ENCODE results near the gene DYNC1I1. TPM values are rescaled to one million over a fixed set of nuclear protein-coding genes. Genes with fewer than 3 reads are reported as not detected.

The DYNC1I1 gene
- total RNA-seq, 2 experiments from 2014 or later, result 0.08 TPM; not detected in 1

DNA sequence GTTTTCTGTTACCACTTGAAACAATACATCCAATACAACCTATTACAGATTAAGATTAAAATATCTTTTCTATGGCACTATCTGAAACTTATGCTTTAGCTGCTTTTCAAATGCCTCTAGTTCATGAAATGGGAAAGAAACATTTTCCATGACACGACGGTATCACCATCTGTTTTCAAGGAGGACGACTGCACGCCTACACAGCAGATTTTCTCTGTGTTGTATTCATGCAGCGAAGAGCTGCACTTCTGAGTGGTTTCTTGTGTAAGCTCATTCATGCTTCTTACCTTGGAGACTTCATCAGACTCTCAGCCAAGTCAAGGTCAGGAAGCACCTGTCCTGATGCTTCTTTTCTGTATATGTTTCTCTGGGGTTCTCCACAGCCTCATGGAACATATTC, 179.2 kb downstream of the DYNC1I1 start:
- POLR2A ChIA-PET, result no interaction called here
- Histone ChIP-seq H3K27ac (ENCODE audit: low read depth in 1 of 2, low read length in 2 of 2) (no peak overlapping the region), H3K27me3 (ENCODE audit: control insufficient read depth in 1 of 2, insufficient read depth in 2 of 2, low read length in 2 of 2) (no peaks in the 10 kb centered on the region), H3K4me3 (ENCODE audit: low read length) (no peak overlapping the region), H3K4me1 (ENCODE audit: insufficient read depth, low read length) (no peaks in the 10 kb centered on the region), H3K36me3 (ENCODE audit: insufficient read depth, low read length) (no peaks in the 10 kb centered on the region), H3K9me3 (ENCODE audit: control insufficient read depth in 1 of 2, insufficient read depth in 1 of 2, low read length in 2 of 2) (no peaks in the 10 kb centered on the region)
- Mint-ChIP-seq H3K36me3 (ENCODE audit: low read depth) (no peaks in the 10 kb centered on the region), H3K27ac (no peak overlapping the region), H3K4me1 (ENCODE audit: low read depth) (no peaks in the 10 kb centered on the region), H3K27me3 (peaks cover 12% of the 10 kb centered on the region), H3K9me3 (no peaks in the 10 kb centered on the region), H3K4me3 (no peak overlapping the region)
- CTCF ChIA-PET, result no interaction called here
- no peak for DNase-seq
- no peak for ATAC-seq (ENCODE audit: poor library complexity)
- intact Hi-C loops (cut with DNase I, micrococcal nuclease), result no loop called here
- TF ChIP-seq, protein P1, sequence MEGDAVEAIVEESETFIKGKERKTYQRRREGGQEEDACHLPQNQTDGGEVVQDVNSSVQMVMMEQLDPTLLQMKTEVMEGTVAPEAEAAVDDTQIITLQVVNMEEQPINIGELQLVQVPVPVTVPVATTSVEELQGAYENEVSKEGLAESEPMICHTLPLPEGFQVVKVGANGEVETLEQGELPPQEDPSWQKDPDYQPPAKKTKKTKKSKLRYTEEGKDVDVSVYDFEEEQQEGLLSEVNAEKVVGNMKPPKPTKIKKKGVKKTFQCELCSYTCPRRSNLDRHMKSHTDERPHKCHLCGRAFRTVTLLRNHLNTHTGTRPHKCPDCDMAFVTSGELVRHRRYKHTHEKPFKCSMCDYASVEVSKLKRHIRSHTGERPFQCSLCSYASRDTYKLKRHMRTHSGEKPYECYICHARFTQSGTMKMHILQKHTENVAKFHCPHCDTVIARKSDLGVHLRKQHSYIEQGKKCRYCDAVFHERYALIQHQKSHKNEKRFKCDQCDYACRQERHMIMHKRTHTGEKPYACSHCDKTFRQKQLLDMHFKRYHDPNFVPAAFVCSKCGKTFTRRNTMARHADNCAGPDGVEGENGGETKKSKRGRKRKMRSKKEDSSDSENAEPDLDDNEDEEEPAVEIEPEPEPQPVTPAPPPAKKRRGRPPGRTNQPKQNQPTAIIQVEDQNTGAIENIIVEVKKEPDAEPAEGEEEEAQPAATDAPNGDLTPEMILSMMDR (IDR thresholded peaks at IDR 0.05), result no peak

DNA sequence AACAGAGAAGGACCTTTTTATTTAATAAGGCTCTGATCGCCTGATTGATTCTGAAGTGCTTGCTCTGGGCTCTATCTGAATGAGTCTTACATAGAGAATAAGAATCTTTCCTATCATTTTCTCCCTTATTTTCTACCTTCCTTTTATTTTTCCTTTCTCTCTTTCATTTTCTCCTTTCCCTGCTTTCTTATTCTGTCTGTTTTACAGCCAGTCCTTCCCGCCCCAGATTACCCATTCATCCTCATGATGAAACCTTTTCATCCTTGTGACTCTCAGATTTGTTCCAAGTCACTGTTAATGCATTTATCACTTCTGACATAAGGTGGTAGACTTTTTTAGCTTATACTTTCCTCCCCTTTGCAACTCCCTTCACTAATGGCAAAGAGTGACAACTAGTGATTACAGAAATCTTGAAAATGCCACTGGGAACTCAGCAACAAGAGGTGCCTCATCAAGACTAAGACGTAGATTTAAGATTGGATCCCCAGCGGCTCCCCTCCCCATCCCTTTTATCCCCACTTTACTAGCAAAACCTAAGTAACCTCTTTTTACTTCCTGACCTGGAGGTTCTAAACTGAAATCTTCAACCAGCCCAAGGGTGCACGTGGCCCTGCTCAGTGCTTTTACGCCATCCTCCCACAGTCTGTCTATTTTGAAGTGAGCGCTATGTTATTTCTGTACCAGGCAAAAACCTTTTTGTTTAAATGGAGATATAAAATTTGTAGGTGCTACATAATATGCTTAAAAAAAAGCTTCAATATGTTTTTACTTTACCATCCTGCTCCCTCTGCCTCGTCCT, 179.8 kb downstream of the DYNC1I1 start:
- no peak for ATAC-seq (ENCODE audit: poor library complexity)
- intact Hi-C loops (cut with DNase I, micrococcal nuclease), result no loop called here
- ChIA-PET POLR2A (no interaction called here), CTCF (no interaction called here)
- Histone ChIP-seq H3K9me3 (ENCODE audit: control insufficient read depth in 1 of 2, insufficient read depth in 1 of 2, low read length in 2 of 2) (no peaks in the 10 kb centered on the region), H3K27ac (ENCODE audit: low read depth in 1 of 2, low read length in 2 of 2) (no peak overlapping the region), H3K27me3 (ENCODE audit: control insufficient read depth in 1 of 2, insufficient read depth in 2 of 2, low read length in 2 of 2) (no peaks in the 10 kb centered on the region), H3K36me3 (ENCODE audit: insufficient read depth, low read length) (no peaks in the 10 kb centered on the region), H3K4me1 (ENCODE audit: insufficient read depth, low read length) (no peaks in the 10 kb centered on the region), H3K4me3 (ENCODE audit: low read length) (no peak overlapping the region)
- no peak overlapping the region for H3K4me3 Mint-ChIP-seq
- no peaks in the 10 kb centered on the region for H3K4me1 Mint-ChIP-seq (ENCODE audit: low read depth)
- no peaks in the 10 kb centered on the region for H3K36me3 Mint-ChIP-seq (ENCODE audit: low read depth)
- H3K9me3 Mint-ChIP-seq, result no peaks in the 10 kb centered on the region
- DNase-seq, result no peak
- no peak overlapping the region for H3K27ac Mint-ChIP-seq
- peaks cover 12% of the 10 kb centered on the region for H3K27me3 Mint-ChIP-seq
- TF ChIP-seq, protein P1 (IDR thresholded peaks at IDR 0.05), result no peak

DNA sequence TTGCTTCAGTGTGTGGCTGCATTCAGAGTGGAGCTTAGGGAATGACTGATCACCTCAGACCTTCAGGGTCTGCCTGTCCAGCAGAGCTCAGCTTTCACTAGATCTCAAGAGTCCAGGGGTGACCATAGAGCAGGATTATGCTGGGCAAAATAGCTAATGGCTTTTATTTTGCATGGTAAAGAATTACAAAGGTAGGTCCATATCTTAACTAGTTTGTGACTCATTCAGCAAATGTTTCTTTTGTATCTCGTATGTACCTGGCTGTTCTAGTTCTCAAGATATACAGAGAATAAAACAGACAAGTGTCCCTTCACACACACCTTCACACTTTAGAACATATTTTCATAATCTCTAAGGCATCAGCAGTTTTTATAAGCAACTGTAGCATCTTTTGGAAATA, 180.5 kb downstream of the DYNC1I1 start:
- no peak overlapping the region for H3K4me3 Mint-ChIP-seq
- no peaks in the 10 kb centered on the region for H3K9me3 ChIP-seq (ENCODE audit: control insufficient read depth in 1 of 2, insufficient read depth in 1 of 2, low read length in 2 of 2)
- H3K27me3 ChIP-seq (ENCODE audit: control insufficient read depth in 1 of 2, insufficient read depth in 2 of 2, low read length in 2 of 2), result no peaks in the 10 kb centered on the region
- TF ChIP-seq, protein P1 (IDR thresholded peaks at IDR 0.05), result no peak
- no peak overlapping the region for H3K27ac ChIP-seq (ENCODE audit: low read depth in 1 of 2, low read length in 2 of 2)
- no peak overlapping the region for H3K4me3 ChIP-seq (ENCODE audit: low read length)
- no peaks in the 10 kb centered on the region for H3K36me3 Mint-ChIP-seq (ENCODE audit: low read depth)
- DNase-seq (no peak), ATAC-seq (ENCODE audit: poor library complexity) (no peak)
- CTCF ChIA-PET, result no interaction called here
- H3K9me3 Mint-ChIP-seq, result no peaks in the 10 kb centered on the region
- H3K4me1 ChIP-seq (ENCODE audit: insufficient read depth, low read length), result no peaks in the 10 kb centered on the region
- no peaks in the 10 kb centered on the region for H3K36me3 ChIP-seq (ENCODE audit: insufficient read depth, low read length)
- intact Hi-C loops (cut with DNase I, micrococcal nuclease), result no loop called here
- H3K27ac Mint-ChIP-seq, result no peak overlapping the region
- POLR2A ChIA-PET, result no interaction called here
- no peaks in the 10 kb centered on the region for H3K4me1 Mint-ChIP-seq (ENCODE audit: low read depth)
- H3K27me3 Mint-ChIP-seq, result peaks cover 12% of the 10 kb centered on the region
